ENCODE measurements around the gene ALPL. TPM values are rescaled to one million over a fixed set of nuclear protein-coding genes. Genes with fewer than 3 reads are reported as not detected.

ALPL gene
- polyA plus RNA-seq, 1 donor (not counting 4 experiments of a cell fraction or from before 2014, with no cell fraction given) = not detected

GRCh38 chr1:21503706-21504377 is 5.4 kb upstream of the ALPL start:
- H3K9ac ChIP-seq (ENCODE audit: control insufficient read depth, extremely low read depth, insufficient read depth, low read length) = no peak overlapping the region
- H3K36me3 ChIP-seq (ENCODE audit: control insufficient read depth in 2 of 2, extremely low read depth in 1 of 2, insufficient read depth in 2 of 2, low read length in 2 of 2) = no peaks in the 10 kb centered on the region
- no peak overlapping the region for H3K27ac ChIP-seq (ENCODE audit: control insufficient read depth, insufficient read depth, low read length)
- no peak for TF ChIP-seq EZH2 (IDR thresholded peaks at IDR 0.05; ENCODE audit: low read length)
- no peak for TF ChIP-seq CTCF (optimal IDR thresholded peaks at IDR 0.05 in 1 of 3, IDR thresholded peaks at IDR 0.05 in 1 of 3, conservative IDR thresholded peaks at IDR 0.05 in 1 of 3; ENCODE audit: extremely low read depth in 1 of 3, insufficient read depth in 2 of 3, low read length in 3 of 3)
- no peak overlapping the region for H3K4me3 ChIP-seq (ENCODE audit: control insufficient read depth in 2 of 3, extremely low read depth in 1 of 3, insufficient read depth in 2 of 3, low read depth in 1 of 3, low read length in 3 of 3)
- no peaks in the 10 kb centered on the region for H4K20me1 ChIP-seq (ENCODE audit: control insufficient read depth, extremely low read depth, insufficient read depth, low read length)
- no peak overlapping the region for H2AFZ ChIP-seq (ENCODE audit: control insufficient read depth, low read length)
- DNase-seq (ENCODE audit: low read depth, low spot score) (no peak), FAIRE-seq (no peak)
- H3K79me2 ChIP-seq (ENCODE audit: control insufficient read depth, insufficient read depth, low read length) = no peaks in the 10 kb centered on the region
- no peaks in the 10 kb centered on the region for H3K9me3 ChIP-seq (ENCODE audit: control insufficient read depth, low read depth, low read length)
- H3K4me1 ChIP-seq (ENCODE audit: control insufficient read depth, extremely low read depth, insufficient read depth, low read length) = peaks cover under 1% of the 10 kb centered on the region
- H3K27me3 ChIP-seq (ENCODE audit: control insufficient read depth, extremely low read depth, insufficient read depth, low read length) = peaks cover 22% of the 10 kb centered on the region
- no peaks in the 10 kb centered on the region for H3K9me1 ChIP-seq (ENCODE audit: control insufficient read depth, extremely low read depth, insufficient read depth, low read length)
- no peak overlapping the region for H3K4me2 ChIP-seq (ENCODE audit: control insufficient read depth, extremely low read depth, insufficient read depth, low read depth, low read length)
- dilution Hi-C loops (cut with MboI; ENCODE audit: extremely low pct_ligation_motif_present, low sequenced_read_pairs) = no loop called here

GRCh38 chr1:21506804-21507203 is 2.4 kb upstream of the ALPL start:
- no peak overlapping the region for H3K9ac ChIP-seq (ENCODE audit: control insufficient read depth, extremely low read depth, insufficient read depth, low read length)
- no peaks in the 10 kb centered on the region for H3K79me2 ChIP-seq (ENCODE audit: control insufficient read depth, insufficient read depth, low read length)
- H3K9me1 ChIP-seq (ENCODE audit: control insufficient read depth, extremely low read depth, insufficient read depth, low read length) = no peaks in the 10 kb centered on the region
- H4K20me1 ChIP-seq (ENCODE audit: control insufficient read depth, extremely low read depth, insufficient read depth, low read length) = peaks cover 3% of the 10 kb centered on the region
- dilution Hi-C loops (cut with MboI; ENCODE audit: extremely low pct_ligation_motif_present, low sequenced_read_pairs) = no loop called here
- no peak overlapping the region for H3K4me2 ChIP-seq (ENCODE audit: control insufficient read depth, extremely low read depth, insufficient read depth, low read depth, low read length)
- no peak overlapping the region for H3K4me3 ChIP-seq (ENCODE audit: control insufficient read depth in 2 of 3, extremely low read depth in 1 of 3, insufficient read depth in 2 of 3, low read depth in 1 of 3, low read length in 3 of 3)
- H3K27ac ChIP-seq (ENCODE audit: control insufficient read depth, insufficient read depth, low read length) = no peak overlapping the region
- peaks cover 2% of the 10 kb centered on the region for H3K4me1 ChIP-seq (ENCODE audit: control insufficient read depth, extremely low read depth, insufficient read depth, low read length)
- FAIRE-seq (no peak), DNase-seq (ENCODE audit: low read depth, low spot score) (no peak)
- no peaks in the 10 kb centered on the region for H3K36me3 ChIP-seq (ENCODE audit: control insufficient read depth in 2 of 2, extremely low read depth in 1 of 2, insufficient read depth in 2 of 2, low read length in 2 of 2)
- H3K9me3 ChIP-seq (ENCODE audit: control insufficient read depth, low read depth, low read length) = no peaks in the 10 kb centered on the region
- TF ChIP-seq CTCF (optimal IDR thresholded peaks at IDR 0.05 in 1 of 3, IDR thresholded peaks at IDR 0.05 in 1 of 3, conservative IDR thresholded peaks at IDR 0.05 in 1 of 3; ENCODE audit: extremely low read depth in 1 of 3, insufficient read depth in 2 of 3, low read length in 3 of 3) (no peak), EZH2 (IDR thresholded peaks at IDR 0.05; ENCODE audit: low read length) (no peak)
- H3K27me3 ChIP-seq (ENCODE audit: control insufficient read depth, extremely low read depth, insufficient read depth, low read length) = peaks cover 50% of the 10 kb centered on the region
- no peak overlapping the region for H2AFZ ChIP-seq (ENCODE audit: control insufficient read depth, low read length)
